ENCODE results near the gene TRIM2. TPM values are rescaled to one million over a fixed set of nuclear protein-coding genes. Genes with fewer than 3 reads are reported as not detected.
A peak's percentile ranks its signal among the peaks of the same experiment; 100 is the strongest.

TRIM2 gene
- total RNA-seq, 1 experiment from 2014 or later: 0.97 TPM

DNA sequence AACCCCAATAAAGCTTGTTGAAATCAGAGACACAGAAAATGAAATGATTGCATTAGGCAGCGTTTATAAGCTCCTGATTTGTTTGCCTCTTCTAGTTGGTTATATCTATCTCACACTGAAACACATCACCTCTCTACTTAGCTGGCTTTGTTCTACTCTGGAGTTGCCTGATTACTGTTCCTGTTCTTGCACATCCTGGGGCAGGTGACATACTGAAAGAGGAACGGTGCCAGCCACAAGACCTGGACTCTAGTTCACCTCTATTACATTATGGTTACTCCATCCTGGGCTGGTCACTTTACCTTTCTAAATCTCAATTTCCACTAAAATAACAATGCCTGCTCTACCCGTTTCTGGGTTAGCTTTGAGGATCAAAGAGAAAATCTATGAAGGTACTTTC is 47.9 kb downstream of the TRIM2 start:
- H3K9me3 ChIP-seq (ENCODE audit: low read length): no peaks in the 10 kb centered on the region
- H3K9ac ChIP-seq (ENCODE audit: low read length): no peak overlapping the region
- H3K36me3 ChIP-seq (ENCODE audit: insufficient read depth, low read length): no peaks in the 10 kb centered on the region
- H3K4me2 ChIP-seq (ENCODE audit: low read depth, low read length, poor library complexity, severe bottlenecking): no peak overlapping the region
- H3K9me2 ChIP-seq (replicated peaks; ENCODE audit: insufficient read depth, low read length): no peaks in the 10 kb centered on the region
- H4K20me1 ChIP-seq (ENCODE audit: insufficient read depth, low read depth, low read length): no peaks in the 10 kb centered on the region
- H3K4me1 ChIP-seq (ENCODE audit: low read length): peaks cover 19% of the 10 kb centered on the region
- no peak overlapping the region for H3K27ac ChIP-seq (ENCODE audit: low read length)
- no peak overlapping the region for H3K4me3 ChIP-seq (ENCODE audit: low read length)
- DNase-seq: no peak
- no peaks in the 10 kb centered on the region for H3K27me3 ChIP-seq (ENCODE audit: low read length)
- no peak overlapping the region for H2AFZ ChIP-seq (ENCODE audit: low read length)
- H3K79me2 ChIP-seq (ENCODE audit: low read length): no peaks in the 10 kb centered on the region

- no peaks in the 10 kb centered on the region for H3K36me3 ChIP-seq (ENCODE audit: insufficient read depth, low read length)
- H3K9ac ChIP-seq (ENCODE audit: low read length): no peak overlapping the region
- DNase-seq: no peak
- H3K79me2 ChIP-seq (ENCODE audit: low read length): no peaks in the 10 kb centered on the region
- no peak overlapping the region for H3K4me2 ChIP-seq (ENCODE audit: low read depth, low read length, poor library complexity, severe bottlenecking)
- no peaks in the 10 kb centered on the region for H4K20me1 ChIP-seq (ENCODE audit: insufficient read depth, low read depth, low read length)
- H3K9me3 ChIP-seq (ENCODE audit: low read length): no peaks in the 10 kb centered on the region
- H3K4me1 ChIP-seq (ENCODE audit: low read length): peaks cover 18% of the 10 kb centered on the region
- H3K4me3 ChIP-seq (ENCODE audit: low read length): no peak overlapping the region
- H3K27me3 ChIP-seq (ENCODE audit: low read length): no peaks in the 10 kb centered on the region
- H3K27ac ChIP-seq (ENCODE audit: low read length): no peak overlapping the region
- no peaks in the 10 kb centered on the region for H3K9me2 ChIP-seq (replicated peaks; ENCODE audit: insufficient read depth, low read length)
- H2AFZ ChIP-seq (ENCODE audit: low read length): no peak overlapping the region
These were observed 51.0 kb downstream of the TRIM2 start for GRCh38 chr4:153255233-153255632.

DNA sequence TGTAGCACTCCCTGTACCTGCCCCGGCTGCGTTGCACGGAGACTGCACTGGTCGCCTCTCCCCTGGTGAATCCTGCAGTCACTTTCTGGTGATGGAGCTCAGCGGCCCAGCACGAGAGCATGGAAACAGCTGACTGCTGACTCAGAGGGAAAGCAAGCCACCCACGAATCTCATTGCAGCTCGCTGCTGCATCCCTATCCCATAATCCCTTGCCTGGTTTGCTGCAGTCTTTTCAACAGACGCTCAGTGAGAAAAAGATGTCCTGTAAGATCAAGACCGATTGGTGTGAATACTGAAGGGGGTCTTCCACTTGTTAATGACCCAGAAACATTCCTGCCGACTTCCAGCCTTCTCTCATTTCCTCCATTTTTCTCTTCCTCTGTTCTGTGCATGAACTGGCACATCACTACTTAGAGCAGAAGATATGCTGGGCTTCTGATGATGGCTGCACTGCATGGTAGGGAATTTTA is 52.9 kb downstream of the TRIM2 start:
- Histone ChIP-seq H3K36me3 (ENCODE audit: insufficient read depth, low read length) (no peaks in the 10 kb centered on the region; the same call in 1 of the 2 replicates), H3K9ac (ENCODE audit: low read length) (no peak overlapping the region), H3K9me2 (replicated peaks; ENCODE audit: insufficient read depth, low read length) (no peaks in the 10 kb centered on the region), H3K9me3 (ENCODE audit: low read length) (no peaks in the 10 kb centered on the region), H2AFZ (ENCODE audit: low read length) (no peak overlapping the region), H3K4me2 (ENCODE audit: low read depth, low read length, poor library complexity, severe bottlenecking) (peak overlapping the region; percentile 6), H3K4me1 (ENCODE audit: low read length) (peaks cover 18% of the 10 kb centered on the region), H3K27ac (ENCODE audit: low read length) (no peak overlapping the region), H3K79me2 (ENCODE audit: low read length) (no peaks in the 10 kb centered on the region), H4K20me1 (ENCODE audit: insufficient read depth, low read depth, low read length) (no peaks in the 10 kb centered on the region), H3K4me3 (ENCODE audit: low read length) (no peak overlapping the region), H3K27me3 (ENCODE audit: low read length) (peaks cover 7% of the 10 kb centered on the region; the same call in 1 of the 2 replicates)
- DNase-seq: no peak

DNA sequence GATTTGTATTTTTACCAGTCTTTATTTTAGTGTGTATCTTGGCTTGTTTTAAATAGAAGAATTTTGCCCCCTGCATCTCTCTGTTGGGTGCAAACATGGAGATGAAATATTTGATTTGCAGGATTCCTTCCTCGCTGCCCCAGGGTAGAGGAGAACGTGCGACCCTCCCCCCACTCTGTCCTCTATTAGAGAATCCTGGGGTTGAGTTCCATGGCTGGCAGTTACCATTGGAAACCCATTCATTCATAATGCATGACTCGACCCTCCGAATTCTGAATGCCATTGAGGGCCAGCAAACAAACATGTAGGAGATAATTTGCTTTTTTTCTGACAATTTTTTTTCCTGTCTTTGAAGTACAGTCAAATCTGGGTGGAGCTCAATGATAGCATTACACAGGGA is 53.7 kb downstream of the TRIM2 start:
- DNase-seq: no peak
- Histone ChIP-seq H3K27ac (ENCODE audit: low read length) (no peak overlapping the region), H3K79me2 (ENCODE audit: low read length) (no peaks in the 10 kb centered on the region), H3K36me3 (ENCODE audit: insufficient read depth, low read length) (no peaks in the 10 kb centered on the region; the same call in 1 of the 2 replicates), H3K9me2 (replicated peaks; ENCODE audit: insufficient read depth, low read length) (no peaks in the 10 kb centered on the region), H3K4me1 (ENCODE audit: low read length) (peaks cover 18% of the 10 kb centered on the region), H3K9me3 (ENCODE audit: low read length) (no peaks in the 10 kb centered on the region), H2AFZ (ENCODE audit: low read length) (no peak overlapping the region), H3K4me2 (ENCODE audit: low read depth, low read length, poor library complexity, severe bottlenecking) (no peak overlapping the region), H3K4me3 (ENCODE audit: low read length) (no peak overlapping the region), H3K27me3 (ENCODE audit: low read length) (peaks cover 7% of the 10 kb centered on the region; the same call in 1 of the 2 replicates), H3K9ac (ENCODE audit: low read length) (no peak overlapping the region), H4K20me1 (ENCODE audit: insufficient read depth, low read depth, low read length) (no peaks in the 10 kb centered on the region)

GRCh38 chr4:153258750-153259149 is 54.5 kb downstream of the TRIM2 start:
- Histone ChIP-seq H3K9me2 (replicated peaks; ENCODE audit: insufficient read depth, low read length) (no peaks in the 10 kb centered on the region), H3K4me2 (ENCODE audit: low read depth, low read length, poor library complexity, severe bottlenecking) (no peak overlapping the region), H3K27ac (ENCODE audit: low read length) (no peak overlapping the region), H3K79me2 (ENCODE audit: low read length) (no peaks in the 10 kb centered on the region), H3K27me3 (ENCODE audit: low read length) (peaks cover 7% of the 10 kb centered on the region; the same call in 1 of the 2 replicates), H3K9me3 (ENCODE audit: low read length) (no peaks in the 10 kb centered on the region), H3K4me3 (ENCODE audit: low read length) (no peak overlapping the region), H4K20me1 (ENCODE audit: insufficient read depth, low read depth, low read length) (no peaks in the 10 kb centered on the region), H2AFZ (ENCODE audit: low read length) (no peak overlapping the region), H3K36me3 (ENCODE audit: insufficient read depth, low read length) (no peaks in the 10 kb centered on the region; the same call in 1 of the 2 replicates), H3K9ac (ENCODE audit: low read length) (no peak overlapping the region), H3K4me1 (ENCODE audit: low read length) (peaks cover 18% of the 10 kb centered on the region)
- no peak for DNase-seq

DNA sequence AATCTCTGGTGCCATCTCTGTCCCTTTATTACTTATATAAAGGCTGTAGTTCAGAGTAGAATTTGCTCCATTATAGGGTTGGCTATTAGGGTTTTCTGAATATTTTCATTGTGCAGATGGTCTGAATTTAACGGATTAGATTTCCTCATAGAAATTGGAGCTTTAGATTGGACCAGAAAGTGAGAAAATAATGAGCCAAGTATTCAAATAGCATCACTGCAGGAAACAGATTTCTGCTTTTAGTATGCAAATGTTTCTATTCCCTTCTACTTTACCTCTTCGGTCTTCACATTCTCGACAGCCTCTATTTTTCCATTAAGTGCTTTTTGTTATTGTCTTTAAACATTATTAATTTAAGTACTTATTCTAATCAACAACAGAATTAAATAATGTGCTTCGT is 55.4 kb downstream of the TRIM2 start:
- H3K4me1 ChIP-seq (ENCODE audit: low read length): peaks cover 18% of the 10 kb centered on the region
- no peaks in the 10 kb centered on the region for H4K20me1 ChIP-seq (ENCODE audit: insufficient read depth, low read depth, low read length)
- H2AFZ ChIP-seq (ENCODE audit: low read length): no peak overlapping the region
- H3K79me2 ChIP-seq (ENCODE audit: low read length): no peaks in the 10 kb centered on the region
- no peaks in the 10 kb centered on the region for H3K9me3 ChIP-seq (ENCODE audit: low read length)
- peaks cover 7% of the 10 kb centered on the region; the same call in 1 of the 2 replicates for H3K27me3 ChIP-seq (ENCODE audit: low read length)
- H3K4me2 ChIP-seq (ENCODE audit: low read depth, low read length, poor library complexity, severe bottlenecking): peak overlapping the region; percentile 26
- no peak overlapping the region for H3K4me3 ChIP-seq (ENCODE audit: low read length)
- no peak overlapping the region for H3K9ac ChIP-seq (ENCODE audit: low read length)
- no peak overlapping the region for H3K27ac ChIP-seq (ENCODE audit: low read length)
- no peaks in the 10 kb centered on the region; the same call in 1 of the 2 replicates for H3K36me3 ChIP-seq (ENCODE audit: insufficient read depth, low read length)
- H3K9me2 ChIP-seq (replicated peaks; ENCODE audit: insufficient read depth, low read length): no peaks in the 10 kb centered on the region
- DNase-seq: no peak

DNA sequence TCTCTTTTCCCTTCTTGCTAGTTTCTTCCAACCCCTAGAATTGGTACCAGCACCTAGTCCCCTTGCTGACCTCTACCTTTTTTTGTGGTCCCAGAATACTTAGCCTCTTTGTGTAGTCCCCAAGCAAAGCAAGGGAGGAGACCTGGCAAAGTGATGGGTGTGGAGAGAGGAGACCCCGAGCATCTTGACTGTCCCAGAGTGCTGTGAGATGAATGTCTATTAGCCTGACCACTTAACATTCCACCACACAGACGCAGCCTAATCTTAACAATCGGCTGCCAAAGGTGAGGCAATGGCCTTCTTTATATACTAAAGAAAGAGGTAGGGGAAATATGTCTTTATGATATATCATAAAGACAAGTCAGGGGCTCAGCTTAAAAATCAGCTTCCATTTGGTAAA is 55.9 kb downstream of the TRIM2 start:
- H3K9ac ChIP-seq (ENCODE audit: low read length): no peak overlapping the region
- no peak overlapping the region for H3K4me3 ChIP-seq (ENCODE audit: low read length)
- peaks cover 7% of the 10 kb centered on the region; the same call in 1 of the 2 replicates for H3K27me3 ChIP-seq (ENCODE audit: low read length)
- no peak for DNase-seq
- no peaks in the 10 kb centered on the region for H4K20me1 ChIP-seq (ENCODE audit: insufficient read depth, low read depth, low read length)
- peak overlapping the region; percentile 26 for H3K4me2 ChIP-seq (ENCODE audit: low read depth, low read length, poor library complexity, severe bottlenecking)
- H2AFZ ChIP-seq (ENCODE audit: low read length): no peak overlapping the region
- H3K9me2 ChIP-seq (replicated peaks; ENCODE audit: insufficient read depth, low read length): no peaks in the 10 kb centered on the region
- no peaks in the 10 kb centered on the region for H3K9me3 ChIP-seq (ENCODE audit: low read length)
- no peaks in the 10 kb centered on the region for H3K79me2 ChIP-seq (ENCODE audit: low read length)
- no peaks in the 10 kb centered on the region; the same call in 1 of the 2 replicates for H3K36me3 ChIP-seq (ENCODE audit: insufficient read depth, low read length)
- H3K4me1 ChIP-seq (ENCODE audit: low read length): peaks cover 18% of the 10 kb centered on the region
- H3K27ac ChIP-seq (ENCODE audit: low read length): no peak overlapping the region

DNA sequence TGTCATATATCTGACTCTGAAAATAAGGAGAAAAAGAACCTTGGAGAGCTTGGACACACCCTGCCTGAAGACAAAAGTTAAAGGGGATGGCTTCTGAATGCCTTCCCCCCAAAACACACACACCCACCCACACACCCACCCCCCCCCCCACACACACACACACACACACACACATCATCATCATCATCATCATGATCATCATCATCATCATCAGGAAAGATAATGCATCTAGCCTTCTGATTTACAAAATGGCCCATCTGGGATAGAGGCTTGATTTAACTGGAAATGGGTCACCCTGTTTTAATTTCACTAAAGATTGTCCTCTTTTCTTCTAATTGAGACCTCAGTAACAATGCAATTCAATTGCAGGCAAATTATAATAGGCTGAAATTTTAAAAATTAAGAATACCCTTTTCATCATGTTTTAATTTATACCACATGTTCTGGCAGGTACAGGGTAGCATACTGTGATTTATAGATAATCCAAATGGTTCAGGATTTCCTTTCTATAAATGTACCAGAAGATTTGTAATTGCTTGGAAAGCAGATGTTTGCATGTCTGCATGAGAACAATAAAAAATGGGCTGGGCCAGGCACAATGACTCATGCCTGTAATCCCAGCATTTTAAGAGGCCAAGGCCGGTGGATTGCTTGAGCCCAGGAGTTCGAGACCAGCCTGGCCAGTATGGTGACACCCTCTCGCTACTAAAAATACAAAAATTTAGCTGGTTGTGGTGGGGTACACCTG is 56.5 kb downstream of the TRIM2 start:
- H3K27me3 ChIP-seq (ENCODE audit: low read length): peaks cover 7% of the 10 kb centered on the region; the same call in 1 of the 2 replicates
- peaks cover 18% of the 10 kb centered on the region for H3K4me1 ChIP-seq (ENCODE audit: low read length)
- no peak overlapping the region for H2AFZ ChIP-seq (ENCODE audit: low read length)
- no peak overlapping the region for H3K4me2 ChIP-seq (ENCODE audit: low read depth, low read length, poor library complexity, severe bottlenecking)
- DNase-seq: no peak
- H3K9me2 ChIP-seq (replicated peaks; ENCODE audit: insufficient read depth, low read length): no peaks in the 10 kb centered on the region
- no peak overlapping the region for H3K27ac ChIP-seq (ENCODE audit: low read length)
- no peak overlapping the region for H3K4me3 ChIP-seq (ENCODE audit: low read length)
- H3K9ac ChIP-seq (ENCODE audit: low read length): no peak overlapping the region
- no peaks in the 10 kb centered on the region for H3K79me2 ChIP-seq (ENCODE audit: low read length)
- no peaks in the 10 kb centered on the region for H3K9me3 ChIP-seq (ENCODE audit: low read length)
- no peaks in the 10 kb centered on the region; the same call in 1 of the 2 replicates for H3K36me3 ChIP-seq (ENCODE audit: insufficient read depth, low read length)
- H4K20me1 ChIP-seq (ENCODE audit: insufficient read depth, low read depth, low read length): no peaks in the 10 kb centered on the region

Measured in Karpas-422 (cell line).